ENCODE measurements around the gene PPP1R14C. TPM values are rescaled to one million over a fixed set of nuclear protein-coding genes. Genes with fewer than 3 reads are reported as not detected.

Gene PPP1R14C
- total and polyA plus RNA-seq, 2 of the 13 experiments (the other 11 are each of a cell fraction or from before 2014, with no cell fraction given): not detected

DNA sequence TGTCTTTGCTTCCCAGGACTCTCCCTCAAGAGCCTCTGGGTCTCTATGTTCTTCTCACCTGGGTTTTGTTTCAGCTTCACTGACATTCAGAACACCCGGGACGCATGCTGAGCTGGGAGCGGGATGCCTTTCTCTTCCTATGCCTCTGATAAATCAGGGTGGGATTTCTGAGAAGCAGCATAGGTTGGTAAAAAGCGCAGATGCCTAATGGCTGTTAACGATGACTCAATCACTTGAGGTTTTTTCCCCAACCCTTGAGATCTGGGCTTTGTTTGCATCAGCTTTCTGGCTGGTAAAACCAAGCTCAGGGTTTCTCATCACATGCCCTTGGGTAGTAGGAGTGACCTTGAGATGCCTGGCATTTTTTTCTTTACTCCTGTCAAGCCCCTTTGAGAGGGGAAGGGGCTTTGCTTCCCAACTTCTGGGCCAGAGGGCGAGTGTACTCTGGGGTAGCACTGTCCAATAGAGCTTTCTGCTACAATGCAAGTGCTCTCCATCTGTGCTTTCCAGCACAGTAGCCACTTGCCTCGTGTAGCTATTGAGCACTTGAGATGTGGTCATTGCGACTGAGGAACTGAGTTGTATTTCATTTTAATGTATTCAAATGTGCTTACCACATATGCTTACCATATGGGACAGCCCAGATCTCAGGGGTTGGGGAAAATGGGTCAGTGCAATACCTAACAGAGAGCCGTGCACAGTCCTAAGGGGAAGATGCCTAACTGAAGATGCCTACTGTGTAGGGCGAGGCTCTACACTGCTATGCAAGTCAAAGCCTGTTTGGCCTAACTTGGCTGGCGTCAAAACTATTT, 69.1 kb downstream of the PPP1R14C start:
- DNase-seq (ENCODE audit: low spot score): no peak
- in situ Hi-C loops (cut with HindIII; ENCODE audit: extremely low pct_ligation_motif_present, low pct_unique_long_range_greater_than_20kb): no loop called here
- Histone ChIP-seq H2AFZ (ENCODE audit: low read length) (no peak overlapping the region), H3K79me2 (ENCODE audit: insufficient read depth, low read length) (no peaks in the 10 kb centered on the region), H3K9me3 (ENCODE audit: low read length) (no peaks in the 10 kb centered on the region), H3K4me2 (ENCODE audit: low read depth, low read length) (no peak overlapping the region), H3K4me3 (replicated peaks in 1 of 3; ENCODE audit: insufficient read depth in 1 of 3, low read depth in 2 of 3, low read length in 3 of 3) (no peak overlapping the region), H3K27ac (ENCODE audit: extremely low read length, insufficient read depth, low read length) (no peak overlapping the region), H4K20me1 (ENCODE audit: insufficient read depth, low read length) (no peaks in the 10 kb centered on the region), H3K9ac (ENCODE audit: insufficient read depth, low read depth, low read length) (no peak overlapping the region), H3K27me3 (ENCODE audit: control insufficient read depth in 1 of 2, insufficient read depth in 2 of 2, low read length in 2 of 2) (peaks cover 1 to 10% of the 10 kb centered on the region in 2 experiments; a peak in 3 of 5 replicates), H3K4me1 (ENCODE audit: insufficient read depth, low read length) (no peaks in the 10 kb centered on the region), H3K36me3 (replicated peaks in 1 of 2; ENCODE audit: control insufficient read depth in 1 of 2, insufficient read depth in 2 of 2, low read length in 2 of 2) (no peaks in the 10 kb centered on the region)
- WGBS (ENCODE audit: low lambda C conversion rate): 33% methylated on average over 10 of the region's 11 CpGs
- intact Hi-C loops (cut with micrococcal nuclease; ENCODE audit: unreplicated experiment): no loop called here
- FAIRE-seq: no peak
- TF ChIP-seq MLLT10 (CRISPR knock-in tag; IDR thresholded peaks at IDR 0.05): 0 out of 2 replicates have a peak, but pooled peaks have one; percentile 40
- no peak for TF ChIP-seq ZNF83 (CRISPR knock-in tag; IDR thresholded peaks at IDR 0.05; ENCODE audit: borderline replicate concordance)
- TF ChIP-seq ZBTB7A (CRISPR knock-in tag; IDR thresholded peaks at IDR 0.05): no peak
- ChIA-PET CTCF (ENCODE audit: low intra/inter-chr PET ratio, low total read pairs) (no interaction called here), POLR2A (no interaction called here)
- BruUV-seq (replicated peaks): no TSS peak
- no peak for ATAC-seq

DNA sequence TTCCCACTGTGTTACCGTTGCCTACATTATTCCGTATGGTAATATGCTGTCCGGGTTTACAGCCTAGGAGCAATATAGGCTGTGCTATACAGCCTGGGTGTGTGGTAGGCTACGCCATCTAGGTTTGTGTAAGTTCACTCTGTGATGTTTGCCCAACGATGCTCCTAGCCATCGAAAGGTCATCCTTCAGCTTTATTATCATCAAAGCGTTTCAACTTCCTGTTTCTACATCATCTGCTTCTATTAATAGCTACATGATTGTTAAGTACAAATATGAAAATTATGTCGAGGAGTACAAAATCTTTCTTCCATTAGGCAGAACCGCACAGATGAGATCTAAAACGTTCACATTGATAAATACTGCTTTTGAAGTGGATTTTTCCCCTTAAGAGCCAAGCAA, 69.9 kb downstream of the PPP1R14C start:
- H3K9ac ChIP-seq (ENCODE audit: insufficient read depth, low read depth, low read length): no peak overlapping the region
- peaks cover 1 to 10% of the 10 kb centered on the region in 2 experiments; a peak in 3 of 5 replicates for H3K27me3 ChIP-seq (ENCODE audit: control insufficient read depth in 1 of 2, insufficient read depth in 2 of 2, low read length in 2 of 2)
- no peak for FAIRE-seq
- H3K36me3 ChIP-seq (replicated peaks in 1 of 2; ENCODE audit: control insufficient read depth in 1 of 2, insufficient read depth in 2 of 2, low read length in 2 of 2): no peaks in the 10 kb centered on the region
- POLR2A ChIA-PET: no interaction called here
- CTCF ChIA-PET (ENCODE audit: low intra/inter-chr PET ratio, low total read pairs): no interaction called here
- no peak overlapping the region for H3K4me2 ChIP-seq (ENCODE audit: low read depth, low read length)
- no peak overlapping the region for H3K4me3 ChIP-seq (replicated peaks in 1 of 3; ENCODE audit: insufficient read depth in 1 of 3, low read depth in 2 of 3, low read length in 3 of 3)
- DNase-seq (ENCODE audit: low spot score): no peak
- WGBS (ENCODE audit: low lambda C conversion rate): 38% methylated on average over 10 of the region's 10 CpGs
- TF ChIP-seq SAFB2 (CRISPR knock-in tag; IDR thresholded peaks at IDR 0.05; ENCODE audit: borderline replicate concordance, low read depth) (no peak), TSC22D2 (CRISPR knock-in tag; IDR thresholded peaks at IDR 0.05; ENCODE audit: borderline replicate concordance) (no peak), ZNF512 (CRISPR knock-in tag; IDR thresholded peaks at IDR 0.05) (no peak)
- H4K20me1 ChIP-seq (ENCODE audit: insufficient read depth, low read length): no peaks in the 10 kb centered on the region
- intact Hi-C loops (cut with micrococcal nuclease; ENCODE audit: unreplicated experiment): no loop called here
- no TSS peak for BruUV-seq (replicated peaks)
- H2AFZ ChIP-seq (ENCODE audit: low read length): no peak overlapping the region
- H3K4me1 ChIP-seq (ENCODE audit: insufficient read depth, low read length): no peaks in the 10 kb centered on the region
- no peak for ATAC-seq
- no peak overlapping the region for H3K27ac ChIP-seq (ENCODE audit: extremely low read length, insufficient read depth, low read length)
- H3K9me3 ChIP-seq (ENCODE audit: low read length): no peaks in the 10 kb centered on the region
- no peaks in the 10 kb centered on the region for H3K79me2 ChIP-seq (ENCODE audit: insufficient read depth, low read length)
- in situ Hi-C loops (cut with HindIII; ENCODE audit: extremely low pct_ligation_motif_present, low pct_unique_long_range_greater_than_20kb): no loop called here

Data from HepG2 (cell line).